Brain microvascular endothelial cell (primary cell): ENCODE results near the gene DSE.

Experiments
- DNase-seq: peaks from one replicate; pipeline ENCODE4 v3.0.0-alpha.2; 2020
- H3K27ac ChIP-seq: fragments of 250-450 bp; sonication (Bioruptor Pico); 2 replicates; pipeline ENCODE4 v1.5.1; 2020; ENCODE audit warnings: mild to moderate bottlenecking, moderate library complexity
- H3K27me3 ChIP-seq: fragments of 250-450 bp; sonication (Bioruptor Pico); replicated peaks from 2 replicates; pipeline ENCODE4 v1.5.1; 2020; ENCODE audit warnings: mild to moderate bottlenecking
- H3K36me3 ChIP-seq: fragments of 250-450 bp; sonication (Bioruptor Pico); replicated peaks from 2 replicates; pipeline ENCODE4 v1.5.1; 2020; ENCODE audit warnings: mild to moderate bottlenecking
- H3K4me3 ChIP-seq: 2 replicates; pipeline ENCODE4 v1.5.1; 2011; ENCODE audit warnings: low read depth, mild to moderate bottlenecking, control low read depth, low read length, moderate library complexity
- in situ Hi-C: cut with HindIII; loops from 2 replicates; pipeline ENCODE4 v1.10.0; 2017; ENCODE audit warnings: low sequenced_read_pairs, low pct_ligation_motif_present
- TF ChIP-seq, protein P1 (sequence below): IDR thresholded peaks from 2 replicates; pipeline ENCODE4 v1.5.1; 2011; ENCODE audit warnings: low read depth, mild to moderate bottlenecking, moderate library complexity, low read length, control low read depth, inconsistent platforms; ENCODE audit errors: missing control alignments

DSE gene

GRCh38 chr6:116390581-116390980 lies 19.8 kb downstream of the DSE start:
- Histone ChIP-seq H3K27ac (no peak overlapping the region), H3K4me3 (no peak overlapping the region), H3K27me3 (no peaks in the 10 kb centered on the region), H3K36me3 (no peaks in the 10 kb centered on the region)
- TF ChIP-seq, protein P1, sequence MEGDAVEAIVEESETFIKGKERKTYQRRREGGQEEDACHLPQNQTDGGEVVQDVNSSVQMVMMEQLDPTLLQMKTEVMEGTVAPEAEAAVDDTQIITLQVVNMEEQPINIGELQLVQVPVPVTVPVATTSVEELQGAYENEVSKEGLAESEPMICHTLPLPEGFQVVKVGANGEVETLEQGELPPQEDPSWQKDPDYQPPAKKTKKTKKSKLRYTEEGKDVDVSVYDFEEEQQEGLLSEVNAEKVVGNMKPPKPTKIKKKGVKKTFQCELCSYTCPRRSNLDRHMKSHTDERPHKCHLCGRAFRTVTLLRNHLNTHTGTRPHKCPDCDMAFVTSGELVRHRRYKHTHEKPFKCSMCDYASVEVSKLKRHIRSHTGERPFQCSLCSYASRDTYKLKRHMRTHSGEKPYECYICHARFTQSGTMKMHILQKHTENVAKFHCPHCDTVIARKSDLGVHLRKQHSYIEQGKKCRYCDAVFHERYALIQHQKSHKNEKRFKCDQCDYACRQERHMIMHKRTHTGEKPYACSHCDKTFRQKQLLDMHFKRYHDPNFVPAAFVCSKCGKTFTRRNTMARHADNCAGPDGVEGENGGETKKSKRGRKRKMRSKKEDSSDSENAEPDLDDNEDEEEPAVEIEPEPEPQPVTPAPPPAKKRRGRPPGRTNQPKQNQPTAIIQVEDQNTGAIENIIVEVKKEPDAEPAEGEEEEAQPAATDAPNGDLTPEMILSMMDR, result no peak
- in situ Hi-C loops, result no loop called here
- DNase-seq, result no peak

- Histone ChIP-seq H3K36me3 (no peaks in the 10 kb centered on the region), H3K27me3 (no peaks in the 10 kb centered on the region), H3K4me3 (no peak overlapping the region), H3K27ac (peak overlapping the region; percentile 68)
- TF ChIP-seq, protein P1, result no peak
- in situ Hi-C loops, result no loop called here
- peak; percentile 45 for DNase-seq
These were observed 21.6 kb downstream of the DSE start for GRCh38 chr6:116392132-116393013.

DNA sequence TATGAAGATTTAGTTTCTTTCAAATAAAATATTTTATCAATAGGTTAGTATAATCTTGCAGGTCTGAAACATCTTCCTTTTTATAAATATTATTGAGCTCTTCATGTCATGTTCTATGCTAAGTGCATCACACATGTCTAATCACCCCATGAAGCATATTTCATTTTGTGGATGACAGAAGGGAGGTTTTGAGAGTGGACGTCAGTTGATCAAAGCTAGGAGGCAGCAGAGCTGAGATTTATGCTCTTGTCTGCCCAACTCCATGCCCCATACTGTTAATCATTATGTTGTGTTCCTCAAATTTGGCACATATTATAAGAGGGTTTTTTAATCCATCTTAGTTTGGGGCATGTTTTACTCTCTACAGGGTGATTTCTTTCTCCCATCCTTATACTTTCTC lies 22.7 kb downstream of the DSE start:
- H3K27ac ChIP-seq, result no peak overlapping the region
- H3K4me3 ChIP-seq, result no peak overlapping the region
- H3K36me3 ChIP-seq, result no peaks in the 10 kb centered on the region
- in situ Hi-C loops, result no loop called here
- DNase-seq, result no peak
- H3K27me3 ChIP-seq, result no peaks in the 10 kb centered on the region
- TF ChIP-seq, protein P1, result peak; percentile 37

GRCh38 chr6:116395647-116396046 lies 24.9 kb downstream of the DSE start:
- Histone ChIP-seq H3K4me3 (no peak overlapping the region), H3K27me3 (no peaks in the 10 kb centered on the region), H3K36me3 (peaks cover 4% of the 10 kb centered on the region), H3K27ac (no peak overlapping the region)
- DNase-seq, result no peak
- in situ Hi-C loops, result no loop called here
- TF ChIP-seq, protein P1, result no peak

- in situ Hi-C loops, result no loop called here
- Histone ChIP-seq H3K36me3 (peaks cover 4% of the 10 kb centered on the region), H3K4me3 (no peak overlapping the region), H3K27me3 (no peaks in the 10 kb centered on the region), H3K27ac (no peak overlapping the region)
- TF ChIP-seq, protein P1, result no peak
- DNase-seq, result no peak
These were observed 25.7 kb downstream of the DSE start for GRCh38 chr6:116396441-116396840.
